ENCODE results near the gene PRKCG. TPM values are rescaled to one million over a fixed set of nuclear protein-coding genes. Genes with fewer than 3 reads are reported as not detected.

PRKCG gene
- total and polyA plus RNA-seq, 7 experiments from 2014 or later = 0.05 to 2.4 (median 1.6) TPM; not detected in 4

- H3K4me3 Mint-ChIP-seq = no peak overlapping the region
- peaks cover 0 to 4% (median 0%) of the 10 kb centered on the region in 7 donors for H3K4me1 Mint-ChIP-seq
- ATAC-seq = no peak
- H3K9me3 ChIP-seq (ENCODE audit: control insufficient read depth in 2 of 3, low read length in 3 of 3) = no peaks in the 10 kb centered on the region
- intact Hi-C loops (cut with micrococcal nuclease) = no loop called here
- H3K4me1 ChIP-seq (ENCODE audit: control insufficient read depth in 2 of 2, insufficient read depth in 2 of 2, low read length in 2 of 2) = no peaks in the 10 kb centered on the region
- H3K27ac ChIP-seq (ENCODE audit: low read depth, low read length) = no peak overlapping the region
- peaks cover 18 to 61% (median 46%) of the 10 kb centered on the region in 5 donors for H3K27me3 Mint-ChIP-seq
- H3K27me3 ChIP-seq (ENCODE audit: control insufficient read depth in 2 of 2, insufficient read depth in 2 of 2, low read length in 2 of 2) = peaks cover 0 to 10% of the 10 kb centered on the region in 2 donors
- H3K4me3 ChIP-seq (ENCODE audit: low read length) = no peak overlapping the region
- no peaks in the 10 kb centered on the region for H3K36me3 Mint-ChIP-seq
- DNase-seq = no peak
- no peak overlapping the region for H3K27ac Mint-ChIP-seq
- CTCF ChIA-PET = no interaction called here
- POLR2A ChIA-PET = no interaction called here
- no peaks in the 10 kb centered on the region for H3K36me3 ChIP-seq (ENCODE audit: control insufficient read depth in 2 of 3, insufficient read depth in 3 of 3, low read length in 3 of 3)
- H3K9me3 Mint-ChIP-seq = peaks cover 0 to 9% (median 3%) of the 10 kb centered on the region in 11 donors
Observed at GRCh38 chr19:53953383-53953782, 71.4 kb downstream of the PRKCG start.

Other genes starting within 250 kb of the PRKCG start
- gene NLRP12, start 57.9 kb upstream of the PRKCG start, total RNA-seq = 10 to 100 TPM in 1 of 5 experiments, 1 to 10 TPM in 1, under 1 TPM in 1, not detected in 2; 0.14 to 16.1 (median 1.8) TPM
- not detected for gene NLRP12, start 57.9 kb upstream of the PRKCG start, polyA plus RNA-seq
- 100 to 1,000 TPM in 3 of 5 experiments, 10 to 100 TPM in 2; 51.5 to 524 (median 116) TPM for gene MYADM, start 14.3 kb upstream of the PRKCG start, total RNA-seq
- gene MYADM, start 14.3 kb upstream of the PRKCG start, polyA plus RNA-seq = 10 to 100 TPM; 60.6 to 61.3 TPM
- gene CACNG7, start 27.1 kb downstream of the PRKCG start, total RNA-seq = not detected
- gene CACNG7, start 27.1 kb downstream of the PRKCG start, polyA plus RNA-seq = not detected
- under 1 TPM in 2 of 5 experiments, not detected in 3; 0.24 to 0.34 TPM for gene CACNG8, start 80.7 kb downstream of the PRKCG start, total RNA-seq
- not detected for gene CACNG8, start 80.7 kb downstream of the PRKCG start, polyA plus RNA-seq
- 1 to 10 TPM in 1 of 5 experiments, under 1 TPM in 1, not detected in 3; 0.42 to 1.9 TPM for gene CACNG6, start 109.4 kb downstream of the PRKCG start, total RNA-seq
- not detected for gene CACNG6, start 109.4 kb downstream of the PRKCG start, polyA plus RNA-seq
- gene VSTM1, start 181.7 kb downstream of the PRKCG start, total RNA-seq = 1 to 10 TPM in 2 of 5 experiments, not detected in 3; 1.7 to 2.1 TPM
- gene VSTM1, start 181.7 kb downstream of the PRKCG start, polyA plus RNA-seq = not detected
- not detected for gene TARM1, start 199.2 kb downstream of the PRKCG start, total RNA-seq
- gene TARM1, start 199.2 kb downstream of the PRKCG start, polyA plus RNA-seq = not detected
- gene OSCAR, start 218.6 kb downstream of the PRKCG start, total RNA-seq = 10 to 100 TPM in 1 of 5 experiments, 1 to 10 TPM in 1, under 1 TPM in 3; 0.19 to 44.6 (median 0.51) TPM
- under 1 TPM in 1 of 2 donors, not detected in 1; 0.13 TPM for gene OSCAR, start 218.6 kb downstream of the PRKCG start, polyA plus RNA-seq
- 100 to 1,000 TPM in 3 of 5 experiments, 10 to 100 TPM in 2; 64.4 to 127 (median 117) TPM for gene NDUFA3, start 220.7 kb downstream of the PRKCG start, total RNA-seq
- gene NDUFA3, start 220.7 kb downstream of the PRKCG start, polyA plus RNA-seq = 100 to 1,000 TPM; 333 to 490 TPM
- 10 to 100 TPM; 13.4 to 46.5 (median 14.6) TPM for gene TFPT, start 233.5 kb downstream of the PRKCG start, total RNA-seq
- 10 to 100 TPM; 15.2 to 21.6 TPM for gene TFPT, start 233.5 kb downstream of the PRKCG start, polyA plus RNA-seq
- gene PRPF31, start 233.6 kb downstream of the PRKCG start, total RNA-seq = 10 to 100 TPM; 51.8 to 82.1 (median 71.0) TPM
- 10 to 100 TPM; 74.8 to 87.4 TPM for gene PRPF31, start 233.6 kb downstream of the PRKCG start, polyA plus RNA-seq

Measured in naive thymus-derived CD4-positive, alpha-beta T cell (primary cell).